Activated CD8-positive, alpha-beta memory T cell treated with anti-CD3 and anti-CD28 coated beads, Interleukin-2, amount 50 U/mL, for 1 hour (primary cell): Measurements from ENCODE around the gene RTP5.

ENCODE experiments used
- DNase-seq: peaks from one replicate; pipeline ENCODE4 v3.0.0-alpha.2; 2020; ENCODE audit errors: extremely low read depth

Gene RTP5

GRCh38 chr2:241887806-241888522, 18.4 kb downstream of the RTP5 start:
- no peak for DNase-seq

- no peak for DNase-seq
Observed at GRCh38 chr2:241888641-241889040, 19.1 kb downstream of the RTP5 start.

DNA sequence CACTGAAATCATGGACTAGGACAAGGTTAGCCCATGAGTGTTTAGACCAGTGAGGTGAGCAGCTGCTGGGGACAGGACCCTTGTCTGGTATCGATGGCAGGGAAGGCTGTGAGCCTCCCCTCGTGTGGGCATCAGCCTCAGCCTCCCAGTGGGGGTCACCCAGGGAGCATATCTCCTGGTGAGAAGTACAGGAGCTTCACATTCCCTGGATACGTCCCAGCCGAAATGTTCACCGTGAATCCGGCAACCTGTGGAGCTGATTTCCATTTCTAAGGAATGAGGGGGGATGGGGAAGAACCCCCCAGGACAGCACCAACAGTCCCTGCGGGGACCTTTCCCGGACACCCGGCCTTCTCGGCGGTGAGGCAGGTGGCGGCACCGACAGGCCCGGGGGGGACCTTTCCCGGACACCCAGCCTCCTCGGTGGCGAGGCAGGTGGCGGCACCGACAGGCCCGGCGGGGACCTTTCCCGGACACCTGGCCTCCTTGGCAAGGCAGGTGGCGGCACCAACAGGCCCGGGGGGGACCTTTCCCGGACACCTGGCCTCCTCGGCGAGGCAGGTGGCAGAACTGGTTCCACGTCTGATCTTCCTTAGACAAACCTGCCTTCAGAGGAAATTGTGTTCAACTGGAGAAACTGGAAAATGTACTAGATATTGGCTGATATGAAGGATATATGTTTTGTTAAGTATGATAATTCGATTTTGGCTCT, 21.2 kb downstream of the RTP5 start:
- no peak for DNase-seq

DNA sequence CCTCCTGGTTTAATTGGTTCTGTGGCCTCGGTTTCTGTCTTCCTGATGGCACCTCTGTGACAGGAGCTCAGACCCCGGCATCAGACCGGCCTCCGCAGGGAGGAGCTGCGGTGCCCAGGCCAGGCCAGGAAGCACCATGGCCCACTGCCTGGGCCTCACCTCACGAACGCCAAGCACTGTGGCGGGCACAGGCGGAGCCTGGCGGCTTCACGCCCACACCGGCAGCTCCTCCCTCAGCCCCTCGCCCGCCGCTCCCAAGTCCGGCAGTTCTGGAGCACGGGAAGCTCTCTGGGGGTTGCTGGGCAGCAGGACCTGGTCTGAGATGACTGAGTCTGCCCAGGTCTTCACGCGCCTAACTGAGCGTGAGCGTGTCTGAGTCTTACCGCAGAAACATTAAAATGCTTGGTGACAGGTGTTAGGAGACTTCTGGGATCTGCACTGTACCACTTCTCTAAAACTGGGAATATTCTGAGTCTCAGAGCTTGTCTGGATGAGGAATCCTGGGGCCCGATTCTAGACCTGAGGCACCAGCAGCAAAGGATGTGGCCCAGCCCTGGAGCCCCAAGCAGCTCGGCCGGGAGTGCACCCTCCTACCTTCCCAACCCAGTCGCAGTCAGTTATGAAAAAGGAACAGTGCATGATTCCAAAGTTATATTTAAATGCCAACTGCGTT, 21.9 kb downstream of the RTP5 start:
- DNase-seq, result no peak

- DNase-seq, result no peak
Observed at GRCh38 chr2:241891988-241892298, 22.4 kb downstream of the RTP5 start.

- no peak for DNase-seq
Observed at GRCh38 chr2:241892299-241893137, 23.0 kb downstream of the RTP5 start.

DNA sequence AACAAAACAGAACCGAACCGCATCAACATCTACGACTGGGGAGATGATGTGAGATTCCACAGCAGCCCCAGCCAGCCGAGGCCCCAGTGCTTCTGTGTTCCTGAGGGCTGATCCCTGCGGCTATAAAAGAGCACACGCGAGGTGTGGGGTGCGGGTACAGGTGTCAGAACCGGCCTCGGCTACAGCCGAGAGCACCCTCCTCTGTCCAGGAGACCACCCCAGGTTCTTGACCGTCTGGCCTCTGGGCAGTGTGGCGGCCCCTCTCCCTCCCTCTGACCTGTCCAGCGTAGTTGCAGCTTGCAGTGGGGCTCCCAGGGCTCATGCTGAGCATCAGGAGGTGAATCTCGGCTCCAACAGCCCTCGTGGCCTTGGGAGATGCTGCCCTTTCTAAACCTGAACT, 23.7 kb downstream of the RTP5 start:
- no peak for DNase-seq

DNA sequence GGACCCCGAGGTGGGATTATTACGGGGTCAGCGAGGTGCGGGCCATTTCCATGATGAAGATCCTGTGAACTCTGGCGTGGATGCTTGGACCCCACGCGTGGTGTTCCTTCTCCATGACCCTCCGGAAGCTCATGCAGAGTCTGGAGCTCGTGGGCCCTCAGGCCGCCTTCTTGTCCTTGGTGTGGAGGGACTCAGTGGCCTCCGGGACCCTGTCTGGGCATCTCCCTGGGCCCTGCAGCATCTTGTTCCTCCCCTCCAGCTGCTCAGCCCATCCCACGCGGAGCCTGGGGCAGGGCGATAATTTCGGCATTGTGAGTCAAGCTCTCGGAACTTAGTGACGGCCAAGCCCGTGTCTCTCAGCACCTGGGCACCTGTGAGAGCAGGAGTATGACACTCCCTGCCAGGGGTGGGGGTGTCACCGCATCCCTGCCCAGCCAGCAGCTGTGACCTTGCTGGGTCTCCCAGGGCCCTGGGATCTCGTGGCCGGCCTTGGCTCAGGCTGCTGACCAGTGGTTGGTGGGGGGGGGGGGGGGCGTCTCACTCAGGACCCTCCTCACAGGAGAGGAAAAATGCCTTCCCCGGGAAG, 24.6 kb downstream of the RTP5 start:
- DNase-seq, result no peak

- DNase-seq, result no peak
Observed at GRCh38 chr2:241894681-241895426, 25.3 kb downstream of the RTP5 start.

GRCh38 chr2:241895427-241895711, 25.8 kb downstream of the RTP5 start:
- DNase-seq, result no peak

GRCh38 chr2:241895712-241896641, 26.4 kb downstream of the RTP5 start:
- no peak for DNase-seq

DNA sequence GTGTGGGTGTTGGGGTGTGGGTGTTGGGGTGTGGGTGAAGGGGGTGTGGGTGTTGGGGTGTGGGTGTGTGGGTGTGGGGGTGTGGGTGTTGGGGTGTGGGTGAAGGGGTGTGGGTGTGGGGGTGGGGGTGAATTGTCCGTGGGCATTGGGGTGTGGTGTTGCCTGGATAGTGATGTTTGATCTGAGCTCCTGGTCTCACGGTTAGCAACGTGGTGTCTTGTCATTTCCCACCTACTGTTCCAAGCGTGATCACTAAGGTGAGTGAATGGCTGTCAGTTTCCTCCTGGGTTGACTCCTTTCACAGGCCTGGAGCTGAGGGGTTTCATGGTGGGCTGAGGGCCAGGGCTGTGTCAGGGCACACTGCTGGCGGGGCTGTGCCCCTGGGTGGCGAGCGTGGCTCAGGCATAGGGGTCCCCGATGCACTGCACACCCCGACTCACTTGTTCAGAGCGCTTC, 27.2 kb downstream of the RTP5 start:
- DNase-seq, result no peak

GRCh38 chr2:241897231-241897916, 27.8 kb downstream of the RTP5 start:
- DNase-seq, result no peak

DNA sequence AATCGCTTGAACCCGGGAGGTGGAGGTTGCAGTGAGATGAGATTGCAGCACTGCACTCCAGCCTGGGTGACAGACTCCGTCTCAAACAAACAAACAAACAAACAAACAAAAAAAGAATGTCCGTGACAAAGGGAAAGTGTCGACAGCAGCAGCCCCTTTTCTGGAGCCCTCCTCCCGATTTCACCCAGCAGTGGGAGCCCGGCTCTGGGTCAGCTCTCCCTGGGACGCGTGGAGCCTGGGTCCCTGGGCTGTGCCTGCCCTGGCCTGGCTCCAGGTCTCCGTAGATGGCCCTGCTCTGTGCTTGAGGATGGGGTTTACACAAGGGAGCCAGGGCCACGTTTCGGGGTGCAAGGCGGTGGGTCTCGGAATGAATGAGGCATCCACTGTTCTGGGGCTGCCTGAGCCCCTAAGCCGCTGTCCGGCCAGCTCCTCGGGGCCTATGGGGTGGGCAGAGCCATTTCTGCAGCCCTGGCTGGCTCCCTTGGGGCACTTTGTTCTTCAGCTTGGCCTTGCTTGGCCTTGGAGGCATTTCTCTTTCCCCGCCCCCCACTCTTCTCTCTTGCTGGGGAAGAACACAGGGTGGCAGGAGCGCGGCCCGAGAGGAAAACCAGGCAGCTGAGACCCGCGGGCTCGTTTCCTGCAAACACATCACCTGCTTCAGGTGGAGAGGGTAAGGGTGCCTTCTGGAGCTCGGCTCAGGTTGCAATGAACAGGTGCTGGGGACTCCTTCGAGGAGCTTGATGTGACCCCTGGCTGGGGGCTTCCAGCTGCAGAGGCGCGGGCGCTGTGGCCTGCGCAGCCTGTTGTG, 29.1 kb downstream of the RTP5 start:
- no peak for DNase-seq

GRCh38 chr2:241900251-241901017, 30.9 kb downstream of the RTP5 start:
- no peak for DNase-seq

- no peak for DNase-seq
Observed at GRCh38 chr2:241901018-241901380, 31.5 kb downstream of the RTP5 start.

GRCh38 chr2:241901500-241902351, 32.2 kb downstream of the RTP5 start:
- no peak for DNase-seq
